Gastroesophageal sphincter (tissue), 3 donors: ENCODE results near the gene STXBP5L.

Source experiments
- EP300 ChIP-seq: sonication (generic); formaldehyde crosslinking; IDR thresholded peaks from one replicate; pipeline ENCODE4 v1.6.1; 2017; ENCODE audit warnings: antibody characterized with exemption, mild to moderate bottlenecking
- POLR2A ChIP-seq, 2 donors: fragments of 450-650 bp; IDR thresholded peaks; one replicate each; pipeline ENCODE4 v1.6.1; 2017; ENCODE audit warnings: antibody characterized with exemption in 2 of 2, mild to moderate bottlenecking in 2 of 2, moderate library complexity in 1 of 2
- TF ChIP-seq, protein P1 (sequence below), 4 experiments: fragments of 200-600 bp in 2 of 4; fragments of 450-650 bp in 2 of 4; sonication (generic) in 1 of 4; IDR thresholded peaks; one replicate each; pipeline ENCODE4 v1.5.1; 2017 to 2019; ENCODE audit warnings: antibody characterized with exemption in 4 of 4, mild to moderate bottlenecking in 2 of 4, moderate library complexity in 2 of 4

DNA sequence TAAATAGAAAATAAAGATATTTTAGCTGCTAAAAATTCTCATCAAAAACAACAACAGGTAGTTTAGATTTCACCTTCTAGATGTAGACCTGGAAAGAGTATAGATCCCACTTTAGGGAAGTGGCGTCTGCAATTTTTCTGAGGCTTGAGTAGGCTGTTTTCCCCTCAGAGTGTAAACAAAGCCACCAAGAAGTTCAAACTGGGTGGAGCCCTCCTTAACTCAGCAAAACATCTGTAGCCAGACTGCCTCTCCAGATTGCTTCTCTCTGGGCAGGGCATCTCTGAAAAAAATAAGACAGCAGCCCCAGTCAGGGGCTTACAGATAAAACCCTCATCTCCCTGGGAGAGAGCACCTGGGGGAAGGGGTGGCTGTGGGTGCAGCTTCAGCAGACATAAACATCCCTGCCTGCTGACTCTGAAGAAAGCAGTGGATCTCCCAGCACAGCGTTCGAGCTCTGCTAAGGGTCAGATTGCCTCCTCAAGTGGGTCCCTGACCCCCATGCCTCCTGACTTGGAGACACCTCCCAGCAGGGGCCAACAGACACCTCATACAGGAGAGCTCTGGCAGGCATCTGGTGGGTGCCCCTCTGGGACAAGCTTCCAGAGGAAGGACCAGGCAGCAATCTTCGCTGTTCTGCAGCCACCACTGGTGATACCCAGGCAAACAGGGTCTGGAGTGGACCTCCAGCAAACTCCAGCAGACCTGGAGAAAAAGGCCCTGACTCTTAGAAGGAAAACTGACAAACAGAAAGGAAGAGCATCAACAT, 259.6 kb downstream of the STXBP5L start:
- TF ChIP-seq, protein P1, sequence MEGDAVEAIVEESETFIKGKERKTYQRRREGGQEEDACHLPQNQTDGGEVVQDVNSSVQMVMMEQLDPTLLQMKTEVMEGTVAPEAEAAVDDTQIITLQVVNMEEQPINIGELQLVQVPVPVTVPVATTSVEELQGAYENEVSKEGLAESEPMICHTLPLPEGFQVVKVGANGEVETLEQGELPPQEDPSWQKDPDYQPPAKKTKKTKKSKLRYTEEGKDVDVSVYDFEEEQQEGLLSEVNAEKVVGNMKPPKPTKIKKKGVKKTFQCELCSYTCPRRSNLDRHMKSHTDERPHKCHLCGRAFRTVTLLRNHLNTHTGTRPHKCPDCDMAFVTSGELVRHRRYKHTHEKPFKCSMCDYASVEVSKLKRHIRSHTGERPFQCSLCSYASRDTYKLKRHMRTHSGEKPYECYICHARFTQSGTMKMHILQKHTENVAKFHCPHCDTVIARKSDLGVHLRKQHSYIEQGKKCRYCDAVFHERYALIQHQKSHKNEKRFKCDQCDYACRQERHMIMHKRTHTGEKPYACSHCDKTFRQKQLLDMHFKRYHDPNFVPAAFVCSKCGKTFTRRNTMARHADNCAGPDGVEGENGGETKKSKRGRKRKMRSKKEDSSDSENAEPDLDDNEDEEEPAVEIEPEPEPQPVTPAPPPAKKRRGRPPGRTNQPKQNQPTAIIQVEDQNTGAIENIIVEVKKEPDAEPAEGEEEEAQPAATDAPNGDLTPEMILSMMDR (IDR thresholded peaks at IDR 0.05), result no peak
- no peak for TF ChIP-seq EP300
- no peak for TF ChIP-seq POLR2A (IDR thresholded peaks at IDR 0.05)
